ENCODE results near the gene ARHGAP6.
A peak's percentile ranks its signal among the peaks of the same experiment; 100 is the strongest.
"Not testable (repeated sequence)": the region's sequence is repeated elsewhere in the genome, so short reads cannot be mapped to it uniquely, and the experiment has no call there.

The ARHGAP6 gene

DNA sequence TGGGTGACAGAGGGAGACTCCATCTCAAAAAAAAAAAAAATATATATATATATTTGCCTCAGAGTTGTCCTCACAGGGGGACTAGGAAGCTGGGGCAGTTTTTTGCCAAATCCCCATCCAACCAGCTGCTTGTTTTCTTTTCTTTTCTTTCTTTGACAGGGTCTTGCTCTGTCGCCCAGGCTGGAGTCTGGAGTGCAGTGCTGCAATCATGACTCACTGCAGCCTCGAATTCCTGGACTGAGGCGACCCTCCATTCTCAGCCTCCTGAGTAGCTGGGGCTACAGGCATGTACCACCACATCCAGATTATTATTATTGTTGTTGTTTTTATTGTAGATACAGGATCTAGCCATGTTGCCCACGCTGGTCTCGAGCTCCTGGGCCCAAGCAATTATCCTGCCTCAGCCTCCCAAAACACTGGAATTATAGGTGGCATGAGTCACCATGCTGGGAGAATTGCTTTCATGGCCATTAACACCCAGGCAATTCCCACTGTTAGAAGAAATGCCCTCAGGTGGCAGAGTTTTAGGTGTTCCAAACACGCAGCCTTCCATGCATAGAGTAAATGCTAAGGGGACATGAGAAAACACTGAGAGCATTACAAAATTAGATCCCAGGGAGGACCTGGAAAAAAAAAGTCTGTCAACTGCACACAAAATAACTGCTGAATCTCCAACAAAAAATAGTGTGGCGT is 98.0 kb downstream of the ARHGAP6 start:
- DNase-seq: no peak

DNA sequence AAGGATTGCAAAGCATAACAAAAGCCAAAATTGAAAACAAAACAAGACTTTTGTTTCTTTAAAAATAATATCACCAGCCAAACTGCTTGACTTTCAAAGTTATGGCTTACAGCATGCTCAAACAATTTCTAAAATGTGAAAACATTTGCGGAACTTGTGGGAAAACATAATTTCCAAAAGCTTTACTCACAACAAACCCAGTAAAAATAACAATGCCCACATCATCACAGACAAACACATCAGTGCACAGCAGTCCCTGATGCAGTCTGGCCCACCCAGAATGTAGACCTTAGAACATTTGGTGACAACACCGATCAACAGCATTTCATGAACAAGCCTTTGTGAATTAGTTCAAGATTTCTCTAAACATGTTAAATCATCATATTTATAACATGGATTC is 98.9 kb downstream of the ARHGAP6 start:
- no peak for DNase-seq

DNA sequence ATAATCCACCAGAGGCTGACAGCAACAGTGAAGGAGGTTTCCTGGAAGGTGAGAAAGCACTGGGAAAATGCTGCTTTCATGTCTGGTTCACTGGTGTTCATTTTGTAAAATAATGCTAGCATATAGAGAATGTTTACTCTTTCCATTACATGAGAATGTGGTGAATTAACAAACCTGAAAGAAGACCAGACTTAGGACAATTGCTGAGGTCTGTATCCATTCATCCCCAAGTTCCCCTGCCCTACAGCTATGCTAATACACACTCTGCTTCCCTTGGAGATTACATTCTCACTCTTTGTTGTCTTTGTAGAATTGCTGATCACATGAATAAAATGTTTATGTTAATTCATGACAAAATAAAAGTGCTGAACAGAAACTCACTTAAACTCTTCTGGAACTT is 99.5 kb downstream of the ARHGAP6 start:
- no peak for DNase-seq

DNA sequence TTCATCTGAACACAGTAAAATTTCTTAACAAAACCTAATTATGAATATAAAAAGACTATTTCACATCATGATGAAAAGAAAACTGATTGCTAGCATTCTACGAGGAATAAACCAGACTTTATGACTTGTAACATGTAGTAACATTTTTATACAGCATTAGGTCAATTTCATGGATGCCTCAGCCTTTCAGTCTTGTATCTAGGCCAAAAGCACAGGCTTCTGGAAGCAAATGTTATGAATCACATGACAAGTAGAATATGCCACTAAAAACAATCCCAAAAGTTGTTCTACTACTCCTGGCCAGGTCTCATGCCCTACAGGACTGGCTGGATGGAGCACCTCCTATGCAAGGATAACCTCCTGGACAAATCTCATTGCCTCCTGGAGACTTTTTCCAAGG is 101.2 kb downstream of the ARHGAP6 start:
- DNase-seq: no peak

DNA sequence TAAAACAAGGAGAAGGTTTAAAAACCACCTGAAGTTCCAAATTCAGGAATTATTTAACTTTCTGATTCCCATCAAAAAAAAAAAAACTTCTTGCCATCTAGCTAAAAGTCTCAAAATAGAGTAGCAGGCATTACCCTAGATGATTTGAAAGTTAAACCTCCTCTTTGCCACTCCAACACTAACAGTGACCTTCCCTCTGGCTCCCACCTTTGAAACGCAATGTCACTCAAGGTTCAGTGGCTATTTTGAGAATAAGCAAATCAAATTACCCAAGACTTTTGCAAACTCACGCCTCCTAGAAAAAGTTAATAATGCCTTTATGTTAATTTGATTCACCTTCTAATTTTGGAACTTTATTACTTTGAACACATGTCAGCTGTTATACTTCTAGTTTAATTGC is 103.2 kb downstream of the ARHGAP6 start:
- no peak for DNase-seq

DNA sequence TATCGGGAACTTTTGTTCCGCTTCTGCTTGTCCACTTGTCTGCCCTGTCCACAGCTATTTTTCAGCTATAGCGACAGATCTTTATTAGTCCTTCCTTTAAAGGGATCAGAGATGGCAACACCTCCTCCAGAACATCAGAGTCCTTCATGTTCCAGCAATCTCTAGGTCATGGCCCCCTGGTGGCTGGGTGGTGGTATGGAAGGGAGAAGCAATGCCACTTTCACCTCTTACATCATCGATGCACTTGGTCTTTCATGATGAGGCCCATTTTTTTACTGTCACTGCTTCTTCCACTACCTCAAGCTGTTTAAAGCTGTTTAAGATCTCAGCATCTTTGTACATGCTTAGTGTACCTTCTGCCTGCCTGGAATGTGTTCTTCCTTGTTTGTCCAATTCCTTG is 106.7 kb downstream of the ARHGAP6 start:
- DNase-seq: peak; percentile 77

DNA sequence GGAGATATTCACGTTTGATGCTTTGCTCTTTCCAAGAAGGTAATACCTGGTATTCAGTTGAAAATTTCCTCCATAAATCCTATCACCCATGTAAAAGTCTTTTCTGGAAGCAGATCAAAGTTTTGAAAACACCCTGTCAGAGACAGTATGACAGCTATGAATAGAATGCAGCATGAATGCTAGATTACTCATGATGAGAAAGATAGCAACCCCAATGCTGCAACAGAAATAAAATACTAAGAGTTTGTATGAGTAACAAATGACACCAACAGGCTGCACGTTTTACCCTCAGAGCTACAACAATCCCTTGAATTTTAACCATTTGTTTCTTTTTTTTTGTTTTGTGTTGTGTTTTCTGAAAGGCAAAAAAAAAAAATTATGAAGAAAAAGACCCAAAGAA is 108.6 kb downstream of the ARHGAP6 start:
- DNase-seq: no peak

DNA sequence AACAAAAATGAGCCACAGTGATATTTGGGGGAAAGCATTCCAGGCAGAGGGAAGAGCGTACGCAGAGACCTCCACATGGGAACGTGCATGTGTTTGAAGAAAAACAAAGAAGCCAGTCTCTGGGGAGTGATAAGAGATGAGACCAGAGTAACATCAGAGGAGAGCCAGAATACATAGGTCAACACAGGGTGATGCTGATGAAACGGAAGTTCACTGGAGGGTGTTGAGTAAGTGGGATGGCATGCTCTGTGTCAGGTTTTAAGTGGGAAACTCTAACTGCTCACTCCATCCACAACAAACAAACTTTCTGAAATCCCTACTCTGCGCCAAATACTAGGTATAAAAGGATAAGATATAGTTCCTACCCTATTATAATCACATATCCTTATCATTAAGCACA is 110.0 kb downstream of the ARHGAP6 start:
- DNase-seq: no peak

DNA sequence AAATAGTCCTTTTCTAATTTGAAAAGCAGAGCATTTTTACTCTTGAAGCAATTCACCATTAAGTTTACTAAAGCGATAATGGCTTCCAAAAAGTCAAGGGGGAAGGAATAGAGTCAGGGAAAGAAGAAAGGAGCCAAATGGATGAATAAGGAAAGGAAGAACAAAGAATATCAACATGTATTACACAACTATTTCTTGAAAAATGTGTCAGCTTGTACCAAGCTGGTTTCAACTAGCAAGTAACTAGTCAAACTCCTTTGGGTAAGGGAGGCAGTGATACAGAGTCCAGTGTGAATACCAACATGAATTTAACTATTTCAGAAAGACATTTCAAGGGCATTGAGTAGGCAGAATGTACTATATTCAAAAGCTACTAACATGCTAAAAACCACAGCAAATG is 112.1 kb downstream of the ARHGAP6 start:
- no peak for DNase-seq

DNA sequence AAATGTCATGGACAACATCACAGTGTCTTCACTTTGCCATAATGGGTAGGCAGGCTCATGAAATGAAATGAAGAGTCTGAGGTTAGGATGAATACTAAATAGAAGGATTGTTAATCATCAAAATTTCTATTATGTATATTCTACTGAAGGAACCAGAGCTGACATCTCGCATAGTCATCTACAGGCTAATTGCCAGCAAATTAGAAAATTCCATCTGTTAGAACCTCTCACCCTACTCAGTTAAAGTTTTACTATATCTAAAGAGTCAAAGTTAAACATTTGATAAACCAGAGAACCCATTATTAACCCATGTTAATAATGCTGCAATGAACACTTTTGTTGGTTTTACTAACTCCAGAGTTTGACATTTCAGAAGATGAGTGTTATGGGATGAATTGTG is 114.6 kb downstream of the ARHGAP6 start:
- DNase-seq: no peak

DNA sequence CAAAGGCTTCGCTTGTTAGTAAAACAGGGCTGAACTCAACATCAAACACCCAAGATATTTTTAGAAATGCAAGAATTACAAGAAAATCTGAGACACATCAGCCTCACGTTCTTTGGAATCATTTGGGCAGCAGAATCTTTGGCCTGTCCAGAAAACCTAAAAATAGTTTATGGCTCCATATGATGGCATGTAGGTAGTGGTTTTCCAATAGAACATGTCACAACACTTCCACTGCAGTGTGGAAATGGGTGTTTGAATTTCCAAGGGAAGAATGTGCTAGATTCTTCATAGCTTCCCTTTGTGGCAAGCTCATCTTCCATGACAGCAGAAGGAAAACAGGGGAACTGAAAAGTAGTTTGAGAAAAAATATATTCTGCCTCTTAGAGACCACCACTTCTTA is 118.8 kb downstream of the ARHGAP6 start:
- DNase-seq: no peak

DNA sequence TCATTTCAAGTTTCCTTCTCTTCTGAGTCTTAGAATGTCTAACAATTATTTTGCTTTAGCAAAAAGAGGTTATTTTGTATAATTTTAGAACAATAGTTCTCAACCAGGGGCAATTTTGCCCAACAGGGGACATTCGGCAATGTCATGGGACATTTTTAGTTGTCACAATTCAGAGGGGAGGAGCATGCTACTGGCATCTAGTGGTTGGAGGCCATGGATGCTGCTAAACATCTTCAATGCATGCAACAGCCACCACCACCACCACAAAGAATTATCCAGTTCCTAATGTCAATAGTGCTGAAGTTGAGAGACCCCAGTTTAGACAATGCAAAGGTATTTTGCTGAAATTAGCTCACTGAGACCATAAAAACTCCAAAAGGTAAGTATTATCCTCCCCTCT is 122.5 kb downstream of the ARHGAP6 start:
- no peak for DNase-seq

DNA sequence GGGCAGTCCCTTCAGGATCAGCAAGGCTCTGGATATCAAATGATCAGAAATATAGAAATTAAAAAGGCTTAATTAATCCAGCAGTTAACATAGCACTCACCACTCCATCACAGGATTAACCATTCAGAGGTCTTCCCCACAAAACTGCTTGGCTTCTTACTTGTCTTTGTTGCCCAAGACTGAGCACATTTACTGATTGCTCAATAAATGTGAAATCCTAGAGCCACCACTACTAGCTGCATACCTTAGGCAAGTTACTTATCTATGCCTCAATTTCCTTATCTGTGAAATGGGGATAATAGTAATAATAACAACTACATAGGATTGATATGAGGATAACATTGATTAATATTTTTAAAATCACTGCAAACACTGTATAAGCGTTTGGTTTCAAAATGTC is 124.2 kb downstream of the ARHGAP6 start:
- no peak for DNase-seq

DNA sequence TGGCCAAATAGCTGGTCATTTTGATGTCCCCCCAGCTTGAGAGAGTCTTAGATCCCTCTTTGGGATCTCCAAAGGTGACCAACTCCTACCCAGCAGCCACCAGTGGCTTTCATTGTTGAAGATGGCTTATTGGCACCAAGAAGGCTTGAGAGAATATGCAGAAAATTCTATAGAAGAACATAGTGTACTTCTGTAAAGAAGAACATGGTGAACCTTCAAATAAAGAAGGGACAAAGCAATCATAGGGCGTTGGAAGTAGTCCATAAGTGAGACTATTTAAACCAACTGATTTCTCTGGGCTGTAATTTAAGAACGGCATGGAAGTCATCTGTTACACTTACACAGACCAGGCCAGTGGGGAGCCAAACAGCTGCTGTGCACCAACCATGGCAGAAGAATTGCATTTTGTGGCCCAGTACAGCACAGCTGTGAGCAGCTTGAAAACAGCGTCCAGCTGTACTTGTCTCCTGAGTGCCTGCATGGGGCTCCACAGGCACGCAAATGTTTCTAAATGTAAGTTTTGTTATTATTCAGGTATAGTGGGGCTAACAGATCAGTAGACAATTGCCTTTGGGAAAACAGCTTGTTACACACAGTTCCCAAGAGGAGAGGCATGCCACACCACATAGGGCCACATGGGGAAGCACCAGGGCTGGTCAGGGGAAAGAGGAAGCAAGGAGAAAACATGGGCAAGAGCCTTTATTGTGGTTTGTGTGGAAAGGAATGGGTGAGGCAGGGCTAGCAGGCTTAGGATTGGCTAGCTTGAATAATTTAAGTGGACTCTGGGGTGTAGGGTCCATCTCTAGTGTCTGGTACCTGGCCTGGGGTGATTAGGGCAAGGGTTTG is 125.0 kb downstream of the ARHGAP6 start:
- no peak for DNase-seq

DNA sequence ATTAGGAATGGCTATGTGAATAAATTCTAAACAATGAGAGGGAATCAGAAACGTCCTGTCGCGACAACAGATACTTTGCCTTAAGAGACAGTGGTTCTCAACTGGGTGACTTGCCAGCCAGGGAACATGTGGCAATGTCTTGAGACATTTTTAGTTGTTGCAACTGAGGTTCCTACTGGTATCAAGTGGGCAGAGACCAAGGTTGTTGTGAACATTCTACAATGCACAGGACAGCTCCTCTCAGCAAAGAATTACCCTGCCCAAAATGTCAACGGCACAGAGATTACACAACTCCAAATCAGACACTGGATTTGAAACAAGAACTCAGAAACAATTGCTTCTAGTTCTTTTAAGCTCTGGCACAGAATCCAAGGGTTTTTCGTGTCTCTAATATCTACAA is 128.6 kb downstream of the ARHGAP6 start:
- no peak for DNase-seq

DNA sequence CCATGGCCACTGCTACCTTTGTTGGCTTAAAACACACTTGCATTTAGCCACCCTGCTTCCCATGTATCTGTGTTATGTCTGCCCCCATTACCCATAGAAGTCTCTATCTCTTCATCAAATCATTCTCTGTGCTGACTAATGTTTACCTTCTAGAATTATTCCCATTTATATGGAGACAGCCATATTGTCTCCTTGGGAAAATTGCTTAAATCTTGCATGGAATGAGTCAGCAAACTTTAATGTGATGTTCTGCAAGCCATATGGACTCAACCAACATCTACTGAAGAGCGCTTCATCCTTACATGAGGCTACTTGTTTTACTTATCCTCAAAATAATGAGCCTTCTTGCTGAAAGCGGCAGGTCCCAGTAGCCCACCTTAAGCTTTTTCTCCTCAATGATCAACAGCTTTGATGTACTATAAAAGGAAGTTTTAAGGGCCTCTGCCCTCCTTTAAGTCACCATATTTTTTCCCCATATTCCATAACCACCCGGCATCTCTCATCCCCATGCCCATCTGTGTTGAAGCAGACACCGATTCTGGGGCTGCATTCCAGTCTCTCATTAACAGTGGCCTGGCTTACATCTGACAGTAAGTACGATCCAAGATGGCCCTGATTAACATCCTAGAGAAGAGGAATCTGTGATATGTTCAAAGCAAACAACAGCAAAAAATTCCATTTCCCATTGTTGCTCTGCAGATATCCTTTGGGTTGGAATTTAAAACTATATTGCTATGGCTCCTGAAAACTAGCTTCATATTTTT is 130.4 kb downstream of the ARHGAP6 start:
- no peak for DNase-seq

DNA sequence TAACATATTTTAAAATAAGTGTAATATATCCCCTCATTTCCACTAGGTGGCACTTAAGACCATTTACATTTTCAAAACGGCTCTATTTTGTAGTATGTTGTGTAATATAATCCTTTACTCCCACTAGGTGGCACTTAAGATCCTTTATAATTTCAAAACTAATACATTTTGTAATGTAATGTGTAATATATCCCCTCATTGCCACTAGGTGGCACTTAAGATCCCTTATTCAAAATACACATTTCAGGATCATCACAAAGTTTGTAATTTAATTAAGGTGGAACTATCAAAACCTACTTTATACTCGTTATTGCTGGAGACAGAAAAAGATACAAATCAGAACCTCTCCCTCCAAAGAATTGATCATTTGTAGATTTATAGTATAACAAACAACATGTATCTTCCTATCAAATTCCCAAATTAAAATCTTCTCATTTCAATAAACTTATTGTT is 132.5 kb downstream of the ARHGAP6 start:
- DNase-seq: no peak

DNA sequence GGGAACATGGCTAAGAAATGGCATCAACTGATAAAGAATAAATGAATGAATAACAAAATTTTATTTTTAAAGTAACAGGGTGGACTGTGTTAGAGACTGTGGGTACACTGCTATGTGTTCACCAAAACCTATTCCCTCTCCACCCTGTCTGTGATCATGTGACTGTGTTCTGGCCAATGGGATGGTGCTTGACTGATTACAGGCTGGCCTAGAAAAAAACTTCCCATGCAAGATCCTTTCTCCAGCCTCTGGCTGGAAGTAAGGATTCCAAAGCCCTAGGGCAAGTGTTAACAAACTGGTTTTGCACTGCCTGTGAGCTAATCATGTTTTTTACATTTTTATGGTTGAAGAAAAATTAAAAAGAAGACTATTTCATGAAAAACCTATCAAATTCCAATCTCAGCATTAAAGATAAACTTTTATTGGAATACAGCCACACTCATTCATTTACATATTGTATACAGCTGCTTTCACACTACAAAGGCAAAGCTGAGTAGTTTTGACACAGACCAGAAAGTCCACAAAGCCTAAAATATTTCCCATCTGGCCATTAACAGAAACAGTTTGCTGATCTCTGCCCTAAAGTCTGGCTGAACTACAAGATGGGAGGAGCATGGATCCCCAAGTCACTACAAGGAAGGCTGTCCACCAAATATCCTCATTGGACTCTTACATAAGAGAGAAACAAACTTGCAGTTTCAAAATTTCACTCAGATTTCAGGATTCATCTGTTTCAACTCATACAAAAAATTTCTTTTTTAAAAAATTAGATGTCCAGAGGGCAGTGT is 133.2 kb downstream of the ARHGAP6 start:
- DNase-seq: no peak

DNA sequence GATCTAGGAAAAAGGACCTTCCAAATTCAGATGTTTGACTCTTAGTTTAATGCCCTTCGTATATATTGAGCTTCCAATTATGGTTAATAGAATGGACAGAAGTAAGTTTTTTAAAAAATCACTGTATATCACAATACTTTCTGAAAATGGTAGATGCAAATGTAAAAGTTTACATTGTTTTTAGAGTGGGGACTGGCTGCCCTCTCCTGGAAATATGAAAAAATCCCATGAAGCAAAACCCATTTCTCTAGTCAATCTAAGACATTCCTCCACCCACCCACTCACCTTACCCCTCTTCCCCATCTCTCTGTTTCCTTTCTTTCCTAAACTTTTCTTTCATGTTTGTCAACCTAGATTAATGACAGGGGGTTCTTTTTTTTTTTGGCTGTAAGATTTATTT is 134.5 kb downstream of the ARHGAP6 start:
- no peak for DNase-seq

DNA sequence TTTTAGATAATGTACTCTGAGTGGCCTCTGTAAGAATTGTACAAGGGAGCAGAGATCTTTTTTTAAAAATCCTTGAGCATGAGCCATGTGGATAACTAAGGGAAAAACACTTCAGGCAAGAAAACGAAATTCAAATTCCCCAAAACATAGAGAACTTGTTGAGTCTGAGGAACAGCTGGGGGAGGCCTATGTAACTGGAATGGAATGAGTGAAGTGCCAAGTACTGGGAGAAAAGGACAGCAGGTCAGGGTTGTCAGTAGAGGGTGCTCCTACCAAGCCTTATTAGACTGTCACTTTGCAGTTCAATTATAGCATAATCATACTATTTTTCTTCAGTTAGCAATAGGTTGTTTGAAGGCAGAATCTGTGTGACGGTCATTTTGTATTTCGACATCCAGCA is 135.1 kb downstream of the ARHGAP6 start:
- no peak for DNase-seq

DNA sequence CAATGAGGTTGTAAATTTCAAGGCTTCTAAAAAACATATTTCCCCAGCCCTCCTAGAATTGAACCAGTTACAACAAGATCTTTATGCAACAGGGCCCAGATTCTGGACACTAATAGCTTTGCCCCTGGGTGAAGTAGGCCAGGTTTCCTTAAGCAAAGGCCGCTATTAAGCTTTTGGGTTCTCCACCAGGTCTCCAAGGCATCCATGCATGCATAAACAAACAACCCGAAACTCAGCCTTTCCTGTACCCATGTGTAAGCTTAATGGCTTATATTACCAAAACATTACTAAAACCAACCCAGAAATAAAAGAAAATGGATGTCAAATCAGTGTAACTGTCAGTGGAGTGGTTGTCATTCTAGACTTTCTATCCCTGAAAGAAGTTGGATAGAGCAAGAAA is 137.1 kb downstream of the ARHGAP6 start:
- DNase-seq: no peak

DNA sequence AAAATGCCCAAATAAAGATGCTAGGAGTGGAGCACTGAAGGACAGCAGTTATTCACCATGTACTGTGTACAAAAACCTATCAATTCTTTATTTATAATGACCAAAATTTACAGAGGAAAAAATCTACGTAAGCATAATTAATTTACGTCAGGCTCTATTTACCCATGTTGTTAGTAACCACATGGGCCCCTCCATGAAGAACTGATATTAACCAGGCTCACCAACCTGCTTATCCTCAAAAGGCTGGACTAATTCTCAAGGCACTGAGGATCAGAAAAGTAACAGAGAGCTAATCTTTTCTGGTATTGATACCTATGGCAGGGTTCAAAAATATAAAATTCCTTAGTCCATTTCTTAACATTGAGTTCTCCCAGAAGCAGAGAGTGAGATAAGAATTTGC is 140.0 kb downstream of the ARHGAP6 start:
- DNase-seq: no peak

DNA sequence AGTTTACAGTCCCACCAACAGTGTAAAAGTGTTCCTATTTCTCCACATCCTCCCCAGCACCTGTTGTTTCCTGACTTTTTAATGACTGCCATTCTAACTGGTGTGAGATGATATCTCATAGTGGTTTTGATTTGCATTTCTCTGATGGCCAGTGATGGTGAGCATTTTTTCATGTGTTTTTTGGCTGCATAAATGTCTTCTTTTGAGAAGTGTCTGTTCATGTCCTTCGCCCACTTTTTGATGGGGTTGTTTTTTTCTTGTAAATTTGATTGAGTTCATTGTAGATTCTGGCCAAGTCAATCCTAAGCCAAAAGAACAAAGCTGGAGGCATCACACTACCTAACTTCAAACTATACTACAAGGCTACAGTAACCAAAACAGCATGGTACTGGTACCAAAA is 146.5 kb downstream of the ARHGAP6 start:
- not testable (repeated sequence) for DNase-seq
